NT2/D1 (cell line): ENCODE measurements around the gene PELI1.

Source experiments
- DNase-seq: peaks from one replicate; pipeline ENCODE4 v3.0.0-alpha.2; 2011; ENCODE audit warnings: low read depth, low spot score
- H3K27me3 ChIP-seq: 2 replicates; pipeline ENCODE4 v1.6.0; 2011; ENCODE audit warnings: mild to moderate bottlenecking; ENCODE audit not compliant: insufficient read length, insufficient read depth
- H3K36me3 ChIP-seq: 2 replicates; pipeline ENCODE4 v1.6.1; 2011; ENCODE audit warnings: mild to moderate bottlenecking, low read length, mixed read lengths; ENCODE audit not compliant: insufficient read depth, insufficient read length
- H3K4me1 ChIP-seq: 2 replicates; pipeline ENCODE4 v1.5.1; 2011; ENCODE audit not compliant: insufficient read depth, insufficient read length
- H3K4me3 ChIP-seq: 2 replicates; pipeline ENCODE4 v1.5.1; 2011; ENCODE audit warnings: low read depth; ENCODE audit not compliant: insufficient read length
- H3K9ac ChIP-seq: 2 replicates; pipeline ENCODE4 v1.6.0; 2011; ENCODE audit warnings: low read depth; ENCODE audit not compliant: insufficient read length
- H3K9me3 ChIP-seq: 2 replicates; pipeline ENCODE4 v1.5.1; 2011; ENCODE audit warnings: mild to moderate bottlenecking, low read length; ENCODE audit not compliant: insufficient read depth
- SUZ12 ChIP-seq: IDR thresholded peaks from 2 replicates; pipeline ENCODE4 v1.6.1; 2011; ENCODE audit not compliant: insufficient read length, insufficient read depth; ENCODE audit errors: extremely low read depth
- YY1 ChIP-seq: IDR thresholded peaks from 2 replicates; pipeline ENCODE4 v1.6.1; 2011; ENCODE audit not compliant: insufficient read length, insufficient read depth
- ZNF274 ChIP-seq: IDR thresholded peaks from 2 replicates; pipeline ENCODE4 v1.6.1; 2011; ENCODE audit warnings: mild to moderate bottlenecking, low read depth, low read length

The PELI1 gene

DNA sequence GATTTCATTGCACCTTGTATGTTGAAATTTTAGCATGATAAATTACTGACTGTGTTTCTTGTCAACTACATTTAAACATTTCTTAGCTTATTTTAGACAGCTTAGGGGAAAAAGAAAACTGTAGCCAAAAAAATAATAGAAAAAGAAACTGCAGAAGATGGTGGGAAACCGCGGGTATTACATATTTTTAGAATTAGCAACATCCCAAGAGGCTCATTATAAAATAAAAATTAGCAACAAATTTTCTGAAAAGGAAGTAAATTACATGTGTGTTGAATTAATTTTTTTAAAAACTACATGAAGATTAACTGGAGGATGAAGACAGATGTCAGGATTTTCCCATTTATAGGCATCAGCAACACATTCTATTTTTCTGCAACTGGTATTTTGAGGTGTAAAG lies 4.3 kb downstream of the PELI1 start:
- H3K27me3 ChIP-seq = no peaks in the 10 kb centered on the region
- no peaks in the 10 kb centered on the region for H3K36me3 ChIP-seq
- TF ChIP-seq YY1 (no peak), ZNF274 (no peak), SUZ12 (no peak)
- H3K4me3 ChIP-seq = no peak overlapping the region
- DNase-seq = no peak
- no peak overlapping the region for H3K9ac ChIP-seq
- no peaks in the 10 kb centered on the region for H3K4me1 ChIP-seq
- no peaks in the 10 kb centered on the region for H3K9me3 ChIP-seq

DNA sequence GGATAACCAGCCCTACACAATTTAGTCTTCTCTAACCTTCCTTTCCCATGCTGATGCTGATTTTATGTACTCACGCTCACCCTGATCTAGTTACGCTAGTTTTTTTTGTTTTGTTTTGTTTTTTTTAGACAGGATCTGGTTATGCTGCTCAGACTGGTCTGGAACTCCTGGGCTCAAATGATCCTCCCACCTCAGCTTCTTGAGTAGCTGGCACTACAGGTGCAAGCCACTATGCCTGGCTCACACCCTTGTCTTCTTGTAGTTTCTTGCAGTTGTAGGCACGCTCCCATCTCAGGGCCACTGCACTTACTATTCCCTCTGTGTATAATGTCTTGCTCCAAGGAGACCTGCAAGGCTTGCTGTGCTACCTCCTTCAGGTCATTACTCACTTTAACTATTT lies 6.2 kb downstream of the PELI1 start:
- DNase-seq = no peak
- Histone ChIP-seq H3K9ac (no peak overlapping the region), H3K4me3 (no peak overlapping the region), H3K9me3 (no peaks in the 10 kb centered on the region), H3K36me3 (no peaks in the 10 kb centered on the region), H3K4me1 (no peaks in the 10 kb centered on the region), H3K27me3 (no peaks in the 10 kb centered on the region)
- no peak for TF ChIP-seq ZNF274
- TF ChIP-seq YY1 = no peak
- TF ChIP-seq SUZ12 = no peak

DNA sequence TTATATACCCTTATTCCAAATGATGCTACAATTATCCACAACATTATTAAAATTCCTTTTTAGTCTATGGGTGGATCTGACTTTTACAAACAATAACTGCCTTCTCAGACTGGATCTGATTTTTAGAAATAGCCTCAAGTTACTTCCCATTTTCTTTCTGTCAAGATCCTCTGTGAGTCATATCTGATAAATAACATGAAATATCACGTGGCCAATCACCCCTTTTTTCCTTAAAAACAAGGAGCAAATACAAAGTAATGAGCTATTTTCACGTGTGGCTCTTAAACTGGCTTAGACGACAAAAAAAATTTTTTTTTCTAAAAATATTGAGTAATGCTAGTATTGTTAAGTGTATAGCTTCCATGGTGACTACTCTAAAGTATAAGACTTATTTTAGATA lies 6.7 kb downstream of the PELI1 start:
- H3K9me3 ChIP-seq = no peaks in the 10 kb centered on the region
- H3K36me3 ChIP-seq = no peaks in the 10 kb centered on the region
- TF ChIP-seq SUZ12 (no peak), ZNF274 (no peak), YY1 (no peak)
- no peak overlapping the region for H3K9ac ChIP-seq
- H3K4me3 ChIP-seq = no peak overlapping the region
- no peaks in the 10 kb centered on the region for H3K4me1 ChIP-seq
- H3K27me3 ChIP-seq = no peaks in the 10 kb centered on the region
- no peak for DNase-seq

DNA sequence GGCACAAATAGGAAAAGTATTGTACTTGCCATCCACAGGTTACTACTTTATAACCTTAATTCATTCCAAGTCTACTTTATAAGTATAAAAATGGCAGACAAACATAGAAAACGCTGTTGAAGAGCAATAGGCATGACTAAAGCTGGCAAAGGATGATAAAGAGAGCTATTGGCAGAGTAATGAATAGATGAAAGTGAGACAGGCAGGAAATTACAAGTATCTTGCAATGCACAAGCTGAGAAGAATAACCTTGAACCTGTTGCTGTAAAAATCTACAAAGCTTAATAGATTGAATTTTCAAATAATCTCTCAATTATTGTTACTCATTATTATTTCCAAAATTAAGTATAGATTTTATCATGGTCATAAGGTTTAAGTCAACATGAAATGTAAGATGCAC lies 8.8 kb downstream of the PELI1 start:
- H3K27me3 ChIP-seq = no peaks in the 10 kb centered on the region
- DNase-seq = no peak
- no peaks in the 10 kb centered on the region for H3K9me3 ChIP-seq
- no peaks in the 10 kb centered on the region for H3K4me1 ChIP-seq
- H3K4me3 ChIP-seq = no peak overlapping the region
- TF ChIP-seq ZNF274 = no peak
- TF ChIP-seq YY1 = no peak
- no peak for TF ChIP-seq SUZ12
- H3K36me3 ChIP-seq = no peaks in the 10 kb centered on the region
- H3K9ac ChIP-seq = no peak overlapping the region

DNA sequence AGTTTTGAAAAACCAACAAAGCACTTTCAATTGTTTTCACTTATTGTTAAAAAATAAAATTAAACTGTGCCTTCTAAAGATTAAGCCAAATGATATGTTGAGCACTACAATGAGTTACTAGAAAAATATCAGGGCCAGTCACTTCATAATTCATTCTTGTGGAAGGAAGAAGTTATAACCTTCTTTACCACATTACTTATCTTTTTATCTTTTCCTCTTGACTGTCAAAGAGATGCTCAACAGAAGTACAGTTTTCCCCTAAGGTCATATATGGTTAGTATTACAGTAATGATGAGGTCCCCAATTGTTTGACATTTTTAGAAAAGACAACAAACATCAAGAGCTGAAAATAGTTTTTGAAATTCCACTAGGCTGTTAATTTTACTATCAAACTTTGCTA lies 9.4 kb downstream of the PELI1 start:
- no peak for TF ChIP-seq SUZ12
- H3K27me3 ChIP-seq = no peaks in the 10 kb centered on the region
- DNase-seq = no peak
- H3K4me3 ChIP-seq = no peak overlapping the region
- H3K4me1 ChIP-seq = no peaks in the 10 kb centered on the region
- no peaks in the 10 kb centered on the region for H3K9me3 ChIP-seq
- no peaks in the 10 kb centered on the region for H3K36me3 ChIP-seq
- no peak overlapping the region for H3K9ac ChIP-seq

DNA sequence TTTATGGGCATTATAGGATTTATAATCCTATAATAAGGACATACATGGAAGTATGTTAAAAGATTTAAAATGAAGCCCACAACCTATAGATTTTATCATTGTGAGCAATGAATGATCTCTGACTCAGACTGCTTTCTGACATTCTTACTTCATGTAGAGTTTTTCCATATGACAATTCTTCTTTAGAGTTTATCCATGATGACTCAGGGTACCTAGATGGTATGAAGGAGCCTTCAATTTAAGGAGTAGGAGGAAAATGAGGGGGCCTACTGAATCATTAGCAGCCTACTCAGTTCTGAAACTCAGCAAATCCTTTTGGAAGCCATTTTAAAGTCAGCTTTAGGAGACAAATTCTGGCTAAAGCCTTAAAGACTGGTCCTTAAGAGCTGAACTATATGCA lies 10.4 kb downstream of the PELI1 start:
- Histone ChIP-seq H3K4me1 (no peaks in the 10 kb centered on the region), H3K36me3 (no peaks in the 10 kb centered on the region)
- TF ChIP-seq YY1 (no peak), ZNF274 (no peak), SUZ12 (no peak)

DNA sequence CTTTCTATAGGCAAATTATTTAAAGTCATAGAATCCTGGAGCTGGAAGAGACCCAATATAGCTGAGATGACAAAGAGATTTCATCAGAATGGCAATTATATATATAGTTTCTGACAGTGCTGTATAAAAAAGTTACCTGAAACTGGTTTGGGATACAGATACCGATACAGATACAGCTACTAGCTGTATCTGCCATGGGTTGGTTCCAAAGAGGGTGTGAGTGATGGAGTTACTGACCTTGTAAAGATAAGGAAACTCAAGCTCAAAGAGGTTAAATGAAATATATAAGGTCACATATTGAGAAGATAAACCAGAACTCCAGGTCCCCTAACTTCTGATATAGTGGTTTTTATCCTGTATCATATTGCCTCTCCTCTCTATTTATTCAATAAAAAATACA lies 10.9 kb downstream of the PELI1 start:
- DNase-seq = no peak
- Histone ChIP-seq H3K9ac (no peak overlapping the region), H3K9me3 (no peaks in the 10 kb centered on the region), H3K36me3 (no peaks in the 10 kb centered on the region), H3K4me1 (no peaks in the 10 kb centered on the region), H3K27me3 (no peaks in the 10 kb centered on the region), H3K4me3 (no peak overlapping the region)
- TF ChIP-seq YY1 (no peak), ZNF274 (no peak), SUZ12 (no peak)

More for the DNA sequence above, 10.4 kb downstream of the PELI1 start:
- Histone ChIP-seq H3K9ac (no peak overlapping the region), H3K4me3 (no peak overlapping the region), H3K27me3 (no peaks in the 10 kb centered on the region), H3K9me3 (no peaks in the 10 kb centered on the region)
- DNase-seq = no peak

DNA sequence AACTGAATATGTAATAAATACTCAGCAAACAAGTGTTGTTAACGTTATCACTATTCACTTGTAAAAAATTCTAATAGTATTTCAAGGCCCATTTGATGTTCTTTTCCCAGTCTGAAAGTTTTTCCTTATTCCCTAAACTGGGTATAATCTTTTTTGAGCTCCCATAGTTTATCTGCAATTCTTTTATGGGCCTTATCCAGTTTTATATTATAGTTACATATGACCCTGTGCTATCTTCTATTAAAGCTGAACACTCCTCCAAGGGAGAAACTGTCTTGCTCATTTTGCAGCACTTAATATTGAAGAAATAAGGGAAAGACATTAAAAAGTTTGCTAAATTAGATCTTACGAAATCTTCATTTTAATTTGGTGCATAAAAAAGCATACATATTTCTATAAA lies 13.9 kb downstream of the PELI1 start:
- no peaks in the 10 kb centered on the region for H3K9me3 ChIP-seq
- TF ChIP-seq ZNF274 (no peak), SUZ12 (no peak), YY1 (no peak)
- H3K9ac ChIP-seq = no peak overlapping the region
- no peaks in the 10 kb centered on the region for H3K4me1 ChIP-seq
- no peak overlapping the region for H3K4me3 ChIP-seq
- H3K36me3 ChIP-seq = no peaks in the 10 kb centered on the region
- no peak for DNase-seq
- H3K27me3 ChIP-seq = no peaks in the 10 kb centered on the region
